Neural progenitor cell (in vitro differentiated cells): Measurements from ENCODE around the gene SMARCA4.

Experiments used
- CTCF ChIP-seq: fragments of 200-600 bp; sonication (generic); IDR thresholded peaks from 2 replicates; pipeline ENCODE4 v1.5.1; 2017; ENCODE audit warnings: antibody characterized with exemption, mild to moderate bottlenecking
- EZH2phosphoT487 ChIP-seq: fragments of 200-600 bp; sonication (generic); IDR thresholded peaks from 2 replicates; pipeline ENCODE4 v1.6.1; 2017; ENCODE audit warnings: antibody characterized with exemption

GRCh38 chr19:10922638-10923014, 38.2 kb upstream of the SMARCA4 start:
- TF ChIP-seq CTCF (no peak), EZH2phosphoT487 (no peak)
